Liver (tissue), 3 donors: ENCODE data around the gene KRTAP3-3.

ENCODE experiments used
- ATF3 ChIP-seq: IDR thresholded peaks from 2 replicates; pipeline ENCODE4 v1.6.1; 2016; ENCODE audit warnings: antibody characterized with exemption
- CTCF ChIP-seq: fragments of 150-350 bp; IDR thresholded peaks from 2 replicates; pipeline ENCODE4 v1.5.1; 2017; ENCODE audit warnings: improper control_type of control experiment, low read depth, low read length; ENCODE audit not compliant: missing input control
- EGR1 ChIP-seq, 2 donors: IDR thresholded peaks; 2 replicates each; pipeline ENCODE4 v1.6.1; 2016 to 2018; ENCODE audit warnings: antibody characterized with exemption in 2 of 2, low read depth in 2 of 2
- GABPA ChIP-seq, 2 donors: IDR thresholded peaks in 1 of 2; conservative IDR thresholded peaks in 1 of 2; 2 replicates each; pipeline ENCODE4 v1.6.1; 2016; ENCODE audit warnings: antibody characterized with exemption in 2 of 2, mild to moderate bottlenecking in 1 of 2, moderate library complexity in 1 of 2
- JUND ChIP-seq, 2 donors: IDR thresholded peaks; 2 replicates each; pipeline ENCODE4 v1.6.1; 2016; ENCODE audit warnings: antibody characterized with exemption in 2 of 2
- MAX ChIP-seq: IDR thresholded peaks from 2 replicates; pipeline ENCODE4 v1.6.1; 2016; ENCODE audit warnings: antibody characterized with exemption
- RAD21 ChIP-seq, 2 donors: IDR thresholded peaks; 2 replicates each; pipeline ENCODE4 v1.6.1; 2016; ENCODE audit warnings: antibody characterized with exemption in 2 of 2, mild to moderate bottlenecking in 2 of 2
- REST ChIP-seq: IDR thresholded peaks from 2 replicates; pipeline ENCODE4 v1.6.1; 2016; ENCODE audit warnings: antibody characterized with exemption, mild to moderate bottlenecking
- SP1 ChIP-seq: IDR thresholded peaks from 2 replicates; pipeline ENCODE4 v1.6.1; 2018; ENCODE audit warnings: antibody characterized with exemption, mild to moderate bottlenecking
- TAF1 ChIP-seq: conservative IDR thresholded peaks from 2 replicates; pipeline ENCODE4 v1.6.1; 2016; ENCODE audit warnings: antibody characterized with exemption, mild to moderate bottlenecking
- YY1 ChIP-seq: IDR thresholded peaks from 2 replicates; pipeline ENCODE4 v1.6.1; 2016; ENCODE audit warnings: antibody characterized with exemption, mild to moderate bottlenecking
- ZBTB33 ChIP-seq: IDR thresholded peaks from 2 replicates; pipeline ENCODE4 v1.6.1; 2016; ENCODE audit warnings: antibody characterized with exemption
- donor health status: healthy.
- donor health status: healthy.

GRCh38 chr17:40996829-40997228 lies 2.9 kb upstream of the KRTAP3-3 start:
- TF ChIP-seq CTCF (no peak), TAF1 (no peak), JUND (IDR thresholded peaks at IDR 0.05) (no peak), ZBTB33 (no peak), REST (no peak), MAX (no peak), YY1 (no peak), GABPA (IDR thresholded peaks at IDR 0.05 in 1 of 2, conservative IDR thresholded peaks at IDR 0.05 in 1 of 2) (no peak), EGR1 (IDR thresholded peaks at IDR 0.05; ENCODE audit: low read depth in 2 of 2) (no peak), ATF3 (no peak), RAD21 (IDR thresholded peaks at IDR 0.05) (no peak), SP1 (no peak)
